Activated B cell treated with CpG ODN at 0.5 μM for 24 hours (primary cell): ENCODE measurements around the gene NCS1. TPM values are rescaled to one million over a fixed set of nuclear protein-coding genes. Genes with fewer than 3 reads are reported as not detected.

Experiments
- ATAC-seq: fragments of 200-7000 bp; cut with Tn5 transposase; one replicate; pipeline ENCODE4 v1.10.0; 2021; ENCODE audit warnings: low read depth, mild to moderate bottlenecking, moderate library complexity
- CTCF ChIA-PET: fragments of 350-600 bp; sonication (Branson Sonifier 250); formaldehyde crosslinking; loops from one replicate; lab custom pipeline; 2021; ENCODE audit warnings: antibody characterized with exemption; lab: Charles Lee
- POLR2A ChIA-PET: fragments of 350-600 bp; sonication (Branson Sonifier 250); formaldehyde crosslinking; loops from one replicate; lab custom pipeline; 2021; ENCODE audit warnings: antibody characterized with exemption; lab: Charles Lee
- DNase-seq: peaks from one replicate; pipeline ENCODE4 v3.0.0; 2022
- H3K27ac Mint-ChIP-seq: one replicate; pipeline ENCODE4 v1.8.0; 2020; ENCODE audit warnings: mixed read lengths
- H3K27me3 Mint-ChIP-seq: one replicate; pipeline ENCODE4 v1.8.0; 2021; ENCODE audit warnings: mixed read lengths
- H3K36me3 Mint-ChIP-seq: one replicate; pipeline ENCODE4 v1.8.0; 2021; ENCODE audit warnings: low read depth, mixed read lengths
- H3K4me1 Mint-ChIP-seq: one replicate; pipeline ENCODE4 v1.8.0; 2021; ENCODE audit warnings: mixed read lengths
- H3K4me3 Mint-ChIP-seq: one replicate; pipeline ENCODE4 v1.8.0; 2020; ENCODE audit warnings: mild to moderate bottlenecking, mixed read lengths
- H3K9me3 Mint-ChIP-seq: one replicate; pipeline ENCODE4 v1.8.0; 2020; ENCODE audit warnings: mixed read lengths
- CTCF ChIP-seq: fragments of 200-600 bp; IDR thresholded peaks from one replicate; pipeline ENCODE4 v1.8.0; 2022; ENCODE audit warnings: antibody characterized with exemption, mild to moderate bottlenecking
- intact Hi-C: fragments of 100-400 bp; cut with micrococcal nuclease; formaldehyde crosslinking; loops from one replicate; pipeline ENCODE4 v1.15.1; 2024
- total RNA-seq: library from RNA; stranded (reverse); gene quantifications from 2 replicates; pipeline ENCODE4 v1.2.3, GENCODE V29; 2022

NCS1 gene
- total RNA-seq, 1 donor from 2014 or later = 0.24 TPM

GRCh38 chr9:130266236-130267098, 94.3 kb downstream of the NCS1 start:
- CTCF ChIA-PET = no interaction called here
- no peaks in the 10 kb centered on the region for H3K9me3 Mint-ChIP-seq
- peaks cover 66% of the 10 kb centered on the region for H3K27me3 Mint-ChIP-seq
- ATAC-seq (no peak), DNase-seq (no peak)
- H3K4me3 Mint-ChIP-seq = no peak overlapping the region
- H3K27ac Mint-ChIP-seq = no peak overlapping the region
- intact Hi-C loops = no loop called here
- TF ChIP-seq CTCF = no peak
- H3K36me3 Mint-ChIP-seq = no peaks in the 10 kb centered on the region
- H3K4me1 Mint-ChIP-seq = peaks cover 3% of the 10 kb centered on the region
- POLR2A ChIA-PET = no interaction called here

DNA sequence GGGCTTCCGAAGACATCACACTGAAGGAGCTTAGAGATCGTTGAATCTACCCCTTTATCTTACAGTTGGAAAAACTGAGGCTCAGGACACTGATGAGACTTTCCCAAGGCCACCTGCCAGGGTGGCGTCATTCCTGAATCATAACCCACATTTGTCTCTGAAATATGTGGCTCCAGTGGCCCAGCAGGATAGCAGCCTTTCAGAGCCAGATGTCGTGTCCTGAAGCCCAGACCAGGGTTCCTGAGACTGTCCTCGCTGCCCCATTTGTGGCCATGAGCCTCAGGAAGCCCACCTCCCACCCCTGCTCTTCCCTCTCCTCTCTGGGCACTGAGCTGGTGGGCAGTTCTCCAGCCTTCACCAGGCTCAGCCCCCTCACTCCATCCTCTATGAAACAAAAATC, 95.7 kb downstream of the NCS1 start:
- Mint-ChIP-seq H3K36me3 (no peaks in the 10 kb centered on the region), H3K27me3 (peaks cover 60% of the 10 kb centered on the region), H3K27ac (no peak overlapping the region), H3K4me1 (peaks cover 3% of the 10 kb centered on the region), H3K9me3 (no peaks in the 10 kb centered on the region), H3K4me3 (no peak overlapping the region)
- no peak for TF ChIP-seq CTCF
- ChIA-PET POLR2A (no interaction called here), CTCF (no interaction called here)
- DNase-seq = no peak
- ATAC-seq = no peak
- intact Hi-C loops = no loop called here

DNA sequence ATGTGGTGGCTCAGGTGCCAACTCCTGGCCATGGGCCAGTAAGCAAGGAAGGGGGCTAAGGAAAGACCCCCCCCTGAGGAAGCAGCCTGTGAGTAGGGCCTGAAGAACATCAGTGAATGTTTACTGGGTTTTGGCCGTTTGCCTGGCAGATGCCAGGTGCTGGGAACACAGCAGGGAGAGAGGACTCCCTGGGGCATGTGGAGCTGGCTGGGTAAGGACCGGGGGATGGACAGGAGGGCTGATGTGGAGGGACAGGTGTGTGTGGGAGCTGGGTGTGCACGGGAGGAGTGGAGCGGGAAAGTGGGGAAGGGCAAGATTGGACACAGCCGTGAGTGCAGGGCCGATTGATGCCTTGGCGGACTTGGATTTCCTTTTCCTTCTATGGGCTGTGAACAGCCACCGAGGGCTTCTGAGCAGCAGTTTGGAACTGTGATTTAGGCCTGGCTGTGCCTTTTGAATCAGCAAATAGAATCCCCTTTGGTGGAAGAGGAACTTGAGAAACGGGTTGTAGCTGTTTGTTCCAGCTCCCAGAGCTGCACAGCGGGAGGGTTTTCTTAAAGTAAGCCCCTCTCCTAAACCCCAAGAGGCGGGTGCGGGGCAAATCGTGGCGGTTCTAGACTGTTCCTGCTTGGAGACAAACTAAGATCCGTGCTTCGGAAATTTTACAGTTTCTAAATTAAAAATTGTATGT, 96.5 kb downstream of the NCS1 start:
- ATAC-seq (no peak), DNase-seq (no peak)
- Mint-ChIP-seq H3K4me3 (no peak overlapping the region), H3K4me1 (peaks cover 3% of the 10 kb centered on the region), H3K36me3 (no peaks in the 10 kb centered on the region), H3K27ac (no peak overlapping the region), H3K27me3 (peaks cover 53% of the 10 kb centered on the region), H3K9me3 (no peaks in the 10 kb centered on the region)
- CTCF ChIA-PET = no interaction called here
- POLR2A ChIA-PET = no interaction called here
- no peak for TF ChIP-seq CTCF
- intact Hi-C loops = no loop called here

DNA sequence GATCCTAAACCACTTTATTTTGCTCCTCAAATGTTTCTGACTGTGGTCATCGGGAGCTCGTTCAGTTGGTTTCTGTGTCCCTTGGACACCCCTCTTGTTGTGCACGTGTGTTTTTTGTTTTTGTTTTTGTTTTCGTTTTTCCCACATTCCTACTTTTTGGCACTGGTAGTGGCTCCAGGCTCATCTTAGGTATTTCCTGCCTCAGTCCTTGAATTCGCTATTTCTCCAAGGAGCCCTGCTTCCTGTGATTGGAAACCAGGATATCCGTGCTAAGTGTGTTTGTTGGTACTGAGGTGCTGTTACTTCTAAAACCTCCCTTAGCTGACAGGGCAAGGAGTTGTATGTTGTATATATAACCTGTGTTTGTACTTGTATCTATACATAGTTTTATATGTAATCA, 99.3 kb downstream of the NCS1 start:
- intact Hi-C loops = no loop called here
- Mint-ChIP-seq H3K27ac (no peak overlapping the region), H3K4me1 (peaks cover 3% of the 10 kb centered on the region), H3K4me3 (no peak overlapping the region), H3K9me3 (no peaks in the 10 kb centered on the region), H3K36me3 (no peaks in the 10 kb centered on the region), H3K27me3 (peaks cover 42% of the 10 kb centered on the region)
- no peak for TF ChIP-seq CTCF
- ATAC-seq (no peak), DNase-seq (no peak)
- POLR2A ChIA-PET = no interaction called here
- CTCF ChIA-PET = interaction anchor here (1.2 kb wide), 1 partner anchor 165 kb away, joined by 3 read pairs; no protein-coding TSS in a partner anchor

DNA sequence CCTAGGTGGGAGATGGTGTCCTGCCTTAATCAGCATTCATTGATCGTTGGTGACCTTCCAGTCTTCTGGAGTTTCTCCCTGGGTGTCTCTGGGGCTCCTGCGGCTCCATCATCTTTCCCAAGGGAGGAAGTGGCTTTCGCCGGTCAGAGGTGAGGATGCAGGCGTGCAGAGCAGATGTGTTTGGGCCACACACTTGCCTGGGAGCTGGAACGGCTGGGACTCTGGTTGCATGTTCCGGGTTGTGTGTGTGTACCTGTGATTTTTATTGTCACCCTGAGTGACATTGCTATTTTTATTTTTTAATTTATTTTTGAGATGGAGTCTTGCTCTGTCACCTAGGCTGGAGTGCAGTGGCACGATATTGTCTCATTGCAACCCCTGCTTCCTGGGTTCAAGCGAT, 103.0 kb downstream of the NCS1 start:
- H3K27ac Mint-ChIP-seq = no peak overlapping the region
- intact Hi-C loops = no loop called here
- no peak for TF ChIP-seq CTCF
- H3K27me3 Mint-ChIP-seq = peaks cover 20% of the 10 kb centered on the region
- no peaks in the 10 kb centered on the region for H3K4me1 Mint-ChIP-seq
- no peak for ATAC-seq
- ChIA-PET CTCF (no interaction called here), POLR2A (no interaction called here)
- no peak for DNase-seq
- no peaks in the 10 kb centered on the region for H3K9me3 Mint-ChIP-seq
- no peaks in the 10 kb centered on the region for H3K36me3 Mint-ChIP-seq
- H3K4me3 Mint-ChIP-seq = no peak overlapping the region
